Large intestine (tissue), 3 donors: ENCODE data around the gene UBAC1. TPM values are rescaled to one million over a fixed set of nuclear protein-coding genes. Genes with fewer than 3 reads are reported as not detected.

Experiments
- DNase-seq, 2 donors: peaks; one replicate each; pipeline versions ENCODE4 v3.0.0 to v3.0.0-alpha.2; 2013
- H3K27ac ChIP-seq: one replicate; pipeline ENCODE4 v1.5.1; 2013; ENCODE audit warnings: low read length
- H3K27me3 ChIP-seq: 2 replicates; pipeline ENCODE4 v1.6.1; 2013; ENCODE audit warnings: low read length; ENCODE audit not compliant: control insufficient read depth, insufficient read depth
- H3K36me3 ChIP-seq: 2 replicates; pipeline ENCODE4 v1.6.1; 2013; ENCODE audit warnings: low read length; ENCODE audit not compliant: control insufficient read depth, insufficient read depth
- H3K4me1 ChIP-seq: one replicate; pipeline ENCODE4 v1.6.1; 2013; ENCODE audit warnings: low read length; ENCODE audit not compliant: control insufficient read depth, insufficient read depth
- H3K4me3 ChIP-seq: one replicate; pipeline ENCODE4 v1.5.1; 2013; ENCODE audit warnings: low read length
- H3K9me3 ChIP-seq: one replicate; pipeline ENCODE4 v1.6.1; 2013; ENCODE audit warnings: mild to moderate bottlenecking, low read depth, low read length, moderate library complexity; ENCODE audit not compliant: control insufficient read depth
- WGBS: methylation state at CpG from one replicate; pipeline ENCODE4 v1.1.5; 2013; ENCODE audit warnings: low lambda C conversion rate; ENCODE audit not compliant: insufficient coverage; 5-methylcytosine and 5-hydroxymethylcytosine counted together
- polyA plus RNA-seq: library from polyadenylated mRNA; unstranded; fragments of 120-200 nt; gene quantifications from one replicate; pipeline ENCODE4 v1.2.1, GENCODE V29; 2013

UBAC1 gene
- polyA plus RNA-seq, 1 donor = 21.9 TPM

GRCh38 chr9:135976944-135977343, 15.8 kb upstream of the UBAC1 start:
- no CpG with 5 or more reads among the region's 13 CpGs for WGBS
- no peaks in the 10 kb centered on the region for H3K4me1 ChIP-seq
- no peak overlapping the region for H3K4me3 ChIP-seq
- no peaks in the 10 kb centered on the region for H3K36me3 ChIP-seq
- no peaks in the 10 kb centered on the region for H3K9me3 ChIP-seq
- no peak overlapping the region for H3K27ac ChIP-seq
- DNase-seq = peak in 1 of 2 donors; percentile 12
- peaks cover 21% of the 10 kb centered on the region for H3K27me3 ChIP-seq

- Histone ChIP-seq H3K27me3 (peaks cover 21% of the 10 kb centered on the region), H3K27ac (no peak overlapping the region)
- no CpG with 5 or more reads among the region's 13 CpGs for WGBS
Measured at GRCh38 chr9:135976531-135976930, 15.4 kb upstream of the UBAC1 start.

GRCh38 chr9:135975834-135976233, 14.7 kb upstream of the UBAC1 start:
- H3K4me3 ChIP-seq = no peak overlapping the region
- 100% methylated on average over 1 of the region's 10 CpGs for WGBS
- H3K9me3 ChIP-seq = no peaks in the 10 kb centered on the region
- peaks cover 21% of the 10 kb centered on the region for H3K27me3 ChIP-seq
- H3K4me1 ChIP-seq = no peaks in the 10 kb centered on the region
- no peak for DNase-seq
- no peak overlapping the region for H3K27ac ChIP-seq
- H3K36me3 ChIP-seq = no peaks in the 10 kb centered on the region

More at GRCh38 chr9:135976531-135976930, 15.4 kb upstream of the UBAC1 start:
- no peaks in the 10 kb centered on the region for H3K4me1 ChIP-seq
- DNase-seq = no peak
- H3K4me3 ChIP-seq = no peak overlapping the region
- no peaks in the 10 kb centered on the region for H3K36me3 ChIP-seq
- no peaks in the 10 kb centered on the region for H3K9me3 ChIP-seq

- no peak for DNase-seq
- Histone ChIP-seq H3K9me3 (no peaks in the 10 kb centered on the region), H3K36me3 (no peaks in the 10 kb centered on the region), H3K27ac (no peak overlapping the region), H3K27me3 (peaks cover 27% of the 10 kb centered on the region), H3K4me1 (no peaks in the 10 kb centered on the region), H3K4me3 (no peak overlapping the region)
- 14% methylated on average over 1 of the region's 10 CpGs for WGBS
Measured at GRCh38 chr9:135974220-135974573, 13.0 kb upstream of the UBAC1 start.

GRCh38 chr9:135973277-135974219, 12.4 kb upstream of the UBAC1 start:
- DNase-seq = no peak
- H3K27me3 ChIP-seq = peaks cover 21% of the 10 kb centered on the region
- H3K36me3 ChIP-seq = no peaks in the 10 kb centered on the region
- 90% methylated on average over 4 of the region's 23 CpGs for WGBS
- H3K9me3 ChIP-seq = no peaks in the 10 kb centered on the region
- H3K4me3 ChIP-seq = no peak overlapping the region
- H3K4me1 ChIP-seq = no peaks in the 10 kb centered on the region
- no peak overlapping the region for H3K27ac ChIP-seq

- Histone ChIP-seq H3K36me3 (no peaks in the 10 kb centered on the region), H3K4me3 (no peak overlapping the region), H3K27me3 (peaks cover 18% of the 10 kb centered on the region), H3K27ac (no peak overlapping the region), H3K4me1 (no peaks in the 10 kb centered on the region), H3K9me3 (no peaks in the 10 kb centered on the region)
- DNase-seq = peak; percentile 87
- WGBS = 10% methylated on average over 2 of the region's 13 CpGs
Measured at GRCh38 chr9:135971892-135972291, 10.7 kb upstream of the UBAC1 start.

- no peaks in the 10 kb centered on the region for H3K4me1 ChIP-seq
- DNase-seq = no peak
- H3K36me3 ChIP-seq = no peaks in the 10 kb centered on the region
- H3K27ac ChIP-seq = no peak overlapping the region
- 71% methylated on average over 1 of the region's 18 CpGs for WGBS
- no peak overlapping the region for H3K4me3 ChIP-seq
- H3K9me3 ChIP-seq = no peaks in the 10 kb centered on the region
- peaks cover 11% of the 10 kb centered on the region for H3K27me3 ChIP-seq
Measured at GRCh38 chr9:135971111-135971766, 10.1 kb upstream of the UBAC1 start.

- no peak for DNase-seq
- no peaks in the 10 kb centered on the region for H3K36me3 ChIP-seq
- no peaks in the 10 kb centered on the region for H3K4me1 ChIP-seq
- H3K27ac ChIP-seq = no peak overlapping the region
- no peaks in the 10 kb centered on the region for H3K9me3 ChIP-seq
- no CpG with 5 or more reads among the region's 9 CpGs for WGBS
- peaks cover 6% of the 10 kb centered on the region for H3K27me3 ChIP-seq
- H3K4me3 ChIP-seq = no peak overlapping the region
Measured at GRCh38 chr9:135970128-135970815, 9.1 kb upstream of the UBAC1 start.

GRCh38 chr9:135969064-135969683, 8.0 kb upstream of the UBAC1 start:
- Histone ChIP-seq H3K36me3 (no peaks in the 10 kb centered on the region), H3K9me3 (no peaks in the 10 kb centered on the region), H3K27ac (no peak overlapping the region), H3K27me3 (peaks cover 6% of the 10 kb centered on the region), H3K4me3 (no peak overlapping the region), H3K4me1 (no peaks in the 10 kb centered on the region)
- WGBS = 71% methylated on average over 3 of the region's 12 CpGs
- no peak for DNase-seq

- H3K4me1 ChIP-seq = no peaks in the 10 kb centered on the region
- WGBS = 83% methylated on average over 1 of the region's 7 CpGs
- H3K27me3 ChIP-seq = peaks cover 6% of the 10 kb centered on the region
- H3K36me3 ChIP-seq = no peaks in the 10 kb centered on the region
- H3K9me3 ChIP-seq = no peaks in the 10 kb centered on the region
- no peak overlapping the region for H3K4me3 ChIP-seq
- no peak overlapping the region for H3K27ac ChIP-seq
- no peak for DNase-seq
Measured at GRCh38 chr9:135968601-135969000, 7.4 kb upstream of the UBAC1 start.
